Ovary (tissue), 9 donors: ENCODE measurements around the gene ZNF827. TPM values are rescaled to one million over a fixed set of nuclear protein-coding genes. Genes with fewer than 3 reads are reported as not detected.

ENCODE experiments used
- DNase-seq, 5 donors: peaks; one replicate each; pipeline ENCODE4 v3.0.0-alpha.2; 2019 to 2020
- H3K27ac ChIP-seq, 2 donors: fragments of 200-600 bp; one replicate each; pipeline versions ENCODE4 v1.5.1 to v1.8.0; 2019 to 2022
- H3K27me3 ChIP-seq: fragments of 200-600 bp; one replicate; pipeline ENCODE4 v1.8.0; 2022
- H3K36me3 ChIP-seq: fragments of 200-600 bp; sonication (generic); one replicate; pipeline ENCODE4 v1.5.1; 2019
- H3K4me1 ChIP-seq: one replicate; pipeline ENCODE4 v1.8.1; 2013; ENCODE audit warnings: mild to moderate bottlenecking, moderate library complexity; ENCODE audit not compliant: insufficient read depth
- H3K4me3 ChIP-seq: fragments of 200-600 bp; sonication (generic); one replicate; pipeline ENCODE4 v1.5.1; 2017
- H3K9me3 ChIP-seq, 2 donors: fragments of 200-600 bp in 1 of 2; sonication (generic) in 1 of 2; one replicate each; pipeline versions ENCODE4 v1.5.1 to v1.8.1; 2013 to 2019; ENCODE audit warnings: mild to moderate bottlenecking in 1 of 2, moderate library complexity in 1 of 2
- CTCF ChIP-seq, 3 donors: fragments of 450-650 bp in 2 of 3; fragments of 200-600 bp in 1 of 3; IDR thresholded peaks; one replicate each; pipeline versions ENCODE4 v1.5.1 to v1.8.0; 2016 to 2022; ENCODE audit warnings: antibody characterized with exemption in 3 of 3, mild to moderate bottlenecking in 1 of 3
- EP300 ChIP-seq: sonication (generic); formaldehyde crosslinking; IDR thresholded peaks from one replicate; pipeline ENCODE4 v1.6.1; 2017; ENCODE audit warnings: antibody characterized with exemption
- POLR2A ChIP-seq: fragments of 450-650 bp; IDR thresholded peaks from one replicate; pipeline ENCODE4 v1.6.1; 2017; ENCODE audit warnings: antibody characterized with exemption, mild to moderate bottlenecking, moderate library complexity
- WGBS, 3 donors: extraction: QIAGEN DNeasy Blood & Tissue Kit in 1 of 3; methylation state at CpG; one replicate each; pipeline versions ENCODE4 v1.1.5 to v1.1.7; 2013 to 2017; 5-methylcytosine and 5-hydroxymethylcytosine counted together
- intact Hi-C, 4 donors: fragments of 100-400 bp; cut with DNase I; formaldehyde crosslinking; loops; one replicate each; pipeline versions ENCODE4 v1.11.0 to v1.15.1; 2022 to 2023
- polyA plus RNA-seq, 2 donors: library from polyadenylated mRNA; stranded (reverse); fragments of 200-250 nt in 1 of 2; fragments of 350-450 nt in 1 of 2; fragmentation: Illumina TruSeq in 1 of 2; extraction: RNeasy Lipid Tissue Mini Kit (QIAGEN cat#74804) in 1 of 2; gene quantifications; one replicate each; pipeline ENCODE4 v1.2.3, GENCODE V29; 2013 to 2014
- total RNA-seq, 7 donors: library from RNA; depleted of rRNA in 2 of 7; stranded (reverse); fragments of >200 nt in 2 of 7; fragmentation: NEBNext Ultra II Directional in 3 of 7; extraction: Animal tissue kit (Norgen Biotek cat#: 25700) in 3 of 7; gene quantifications; one replicate each; pipeline versions ENCODE4 v1.1.0 to v1.2.4, GENCODE V29; 2016 to 2023
- donor health status: DM: no; HTN: no; CAD: no; lungs with moderate emphysema.
- donor health status: DM: no; HTN: no; CAD: no.
- donor health status: Bipolar disorder and iron deficiency.
- donor health status: DM: yes; HTN: yes; CAD: no.
- donor health status: DM: no; HTN: no; CAD: no.
- donor health status: DM: yes; HTN: yes; CAD: no.

Gene ZNF827
- total and polyA plus RNA-seq, 9 donors, result 7.8 to 36.0 (median 20.0) TPM

- no peak for TF ChIP-seq EP300
- TF ChIP-seq POLR2A, result no peak
- TF ChIP-seq CTCF (IDR thresholded peaks at IDR 0.05), result no peak
- Histone ChIP-seq H3K4me1 (no peaks in the 10 kb centered on the region), H3K4me3 (no peak overlapping the region), H3K9me3 (no peaks in the 10 kb centered on the region), H3K27ac (no peak overlapping the region), H3K27me3 (no peaks in the 10 kb centered on the region), H3K36me3 (no peaks in the 10 kb centered on the region)
- intact Hi-C loops, result no loop called here
- no peak for DNase-seq
- WGBS, 3 donors, result 94 to 98% (median 94%) methylated on average over 6 of the region's 6 CpGs
Observed at GRCh38 chr4:145774473-145774872, 164.2 kb downstream of the ZNF827 start.

- TF ChIP-seq CTCF (IDR thresholded peaks at IDR 0.05), result no peak
- no peak for TF ChIP-seq EP300
- no peak for TF ChIP-seq POLR2A
Observed at GRCh38 chr4:145773581-145774234, 164.9 kb downstream of the ZNF827 start.

GRCh38 chr4:145772347-145772746 lies 166.3 kb downstream of the ZNF827 start:
- TF ChIP-seq CTCF (IDR thresholded peaks at IDR 0.05) (no peak), POLR2A (no peak), EP300 (no peak)
- H3K36me3 ChIP-seq, result no peaks in the 10 kb centered on the region
- no peaks in the 10 kb centered on the region for H3K4me1 ChIP-seq
- 88 to 94% (median 92%) methylated on average over 2 of the region's 2 CpGs for WGBS, 3 donors
- no peaks in the 10 kb centered on the region for H3K27me3 ChIP-seq
- no peak for DNase-seq
- H3K4me3 ChIP-seq, result no peak overlapping the region
- no peak overlapping the region for H3K27ac ChIP-seq
- intact Hi-C loops, result no loop called here
- H3K9me3 ChIP-seq, result no peaks in the 10 kb centered on the region

More at GRCh38 chr4:145773581-145774234, 164.9 kb downstream of the ZNF827 start:
- WGBS, 3 donors, result 92 to 95% (median 94%) methylated on average over 6 of the region's 6 CpGs
- Histone ChIP-seq H3K4me1 (no peaks in the 10 kb centered on the region), H3K27ac (no peak overlapping the region), H3K27me3 (no peaks in the 10 kb centered on the region), H3K9me3 (no peaks in the 10 kb centered on the region), H3K4me3 (no peak overlapping the region), H3K36me3 (no peaks in the 10 kb centered on the region)
- intact Hi-C loops, result no loop called here
- no peak for DNase-seq

DNA sequence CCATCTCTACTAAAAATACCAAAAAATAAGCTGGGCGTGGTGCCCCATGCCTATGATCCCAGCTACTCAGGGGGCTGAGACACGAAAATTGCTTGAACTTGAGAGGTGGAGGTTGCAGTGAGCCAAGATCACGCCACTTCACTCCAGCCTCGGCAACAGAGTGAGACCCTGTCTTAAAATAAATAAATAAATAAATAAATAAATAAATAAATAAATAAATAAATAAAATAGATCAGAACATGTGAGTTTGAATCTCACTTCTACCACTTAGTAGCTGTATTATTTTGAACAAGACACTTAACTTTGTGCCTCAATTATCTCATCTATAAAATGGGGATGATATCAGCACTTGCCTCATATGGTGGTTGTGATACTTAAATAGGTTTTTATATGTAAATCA lies 168.5 kb downstream of the ZNF827 start:
- Histone ChIP-seq H3K27ac (no peak overlapping the region), H3K9me3 (no peaks in the 10 kb centered on the region), H3K36me3 (no peaks in the 10 kb centered on the region), H3K4me3 (no peak overlapping the region), H3K4me1 (no peaks in the 10 kb centered on the region), H3K27me3 (no peaks in the 10 kb centered on the region)
- TF ChIP-seq CTCF (IDR thresholded peaks at IDR 0.05) (no peak), EP300 (no peak), POLR2A (no peak)
- DNase-seq, result no peak
- WGBS, 3 donors, result 92 to 94% (median 93%) methylated on average over 4 of the region's 4 CpGs
- intact Hi-C loops, result no loop called here
